ENCODE data around the gene ECEL1. TPM values are rescaled to one million over a fixed set of nuclear protein-coding genes. Genes with fewer than 3 reads are reported as not detected.
A peak's percentile ranks its signal among the peaks of the same experiment; 100 is the strongest.

ECEL1 gene
- total RNA-seq, 2 donors from 2014 or later: 0.26 to 0.47 TPM

- intact Hi-C loops (cut with DNase I): no loop called here
- peak; percentile 11 for DNase-seq
- ATAC-seq: no peak
Measured at GRCh38 chr2:232477751-232478510, 9.7 kb downstream of the ECEL1 start.

DNA sequence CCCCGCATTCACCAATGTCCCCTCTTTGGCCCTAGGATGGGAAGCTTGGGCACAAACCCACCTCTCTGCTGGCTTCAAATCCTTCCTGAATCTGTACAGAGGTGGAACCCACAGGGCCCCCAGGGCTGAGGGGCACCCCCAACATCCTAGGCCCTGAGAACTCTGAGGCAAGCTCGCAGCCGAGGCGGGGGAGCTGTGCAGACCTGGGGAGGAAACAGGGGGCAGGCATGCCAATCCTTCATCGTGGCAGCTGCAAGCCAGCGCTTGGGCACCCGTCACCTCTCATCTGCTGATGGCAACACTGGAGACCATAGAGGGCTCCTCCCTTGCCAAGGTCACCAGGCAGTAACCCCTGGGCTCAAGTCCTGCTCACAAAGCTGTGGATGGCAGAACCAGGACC lies 10.8 kb downstream of the ECEL1 start:
- DNase-seq (no peak), ATAC-seq (no peak)
- intact Hi-C loops (cut with DNase I): no loop called here

DNA sequence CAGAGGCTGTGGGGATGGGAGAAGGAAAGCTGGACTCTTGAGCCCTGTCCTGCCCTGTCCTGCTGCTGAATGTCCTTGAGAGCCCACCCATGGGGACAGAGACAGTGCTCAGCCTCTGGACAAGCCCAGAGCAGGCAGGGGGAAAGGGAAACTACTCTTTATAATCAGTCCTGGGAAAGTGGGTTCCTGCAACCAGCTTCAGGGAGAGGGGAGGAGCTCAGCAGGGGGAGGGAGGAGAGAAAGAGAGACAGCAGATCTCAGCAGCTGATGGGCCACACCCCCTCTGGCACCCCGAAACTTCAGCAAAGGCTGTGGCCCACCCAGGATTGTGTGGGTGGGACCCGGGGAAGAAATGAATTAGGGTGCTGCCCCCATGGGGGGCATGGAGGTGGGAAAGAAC lies 11.6 kb downstream of the ECEL1 start:
- ATAC-seq (no peak), DNase-seq (no peak)
- intact Hi-C loops (cut with DNase I): no loop called here

DNA sequence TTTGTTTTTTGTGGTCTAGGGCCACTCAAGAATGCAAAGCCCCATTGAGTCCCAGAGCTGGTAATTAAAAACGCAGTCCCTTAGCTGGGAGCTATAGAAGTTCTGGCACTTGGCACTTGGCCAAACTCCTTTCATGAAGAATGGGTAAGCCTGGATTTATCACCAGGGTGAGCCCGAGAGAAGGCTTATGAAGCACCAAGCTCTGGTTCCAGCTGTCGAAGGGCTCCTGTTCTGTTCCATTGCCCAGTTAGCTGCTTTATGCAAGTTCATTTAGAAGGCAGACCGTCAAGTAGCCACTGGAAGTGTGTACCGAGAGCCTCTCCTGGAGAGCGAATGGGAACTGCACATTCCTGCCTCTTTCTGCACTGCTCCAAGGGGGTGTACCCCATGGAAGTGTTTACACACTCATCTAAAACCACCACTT lies 14.2 kb downstream of the ECEL1 start:
- intact Hi-C loops (cut with DNase I): no loop called here
- ATAC-seq: peak in 1 of 2 donors; percentile 38
- peak; percentile 19 for DNase-seq

- ATAC-seq: no peak
- DNase-seq: no peak
- intact Hi-C loops (cut with DNase I): no loop called here
Measured at GRCh38 chr2:232466221-232466620, 21.4 kb downstream of the ECEL1 start.

DNA sequence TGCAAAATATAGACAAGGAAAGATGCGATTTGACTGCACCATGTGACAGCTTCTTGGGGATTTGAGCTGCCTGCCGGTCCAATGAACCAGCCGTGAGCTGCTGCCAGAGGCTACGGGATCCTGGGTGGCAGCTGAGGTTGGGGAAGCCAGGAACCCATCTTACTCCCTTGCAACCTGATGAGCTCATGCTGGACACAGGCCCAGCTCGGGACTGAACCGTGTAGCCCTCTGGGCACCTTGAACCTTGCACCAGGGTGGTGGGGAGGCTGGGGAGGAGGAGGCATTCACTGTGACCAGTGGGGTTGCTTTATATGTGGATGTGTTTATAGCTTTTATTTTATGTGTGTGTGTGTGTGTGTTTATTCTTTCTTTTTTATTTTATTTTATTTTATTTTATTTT lies 22.6 kb downstream of the ECEL1 start:
- intact Hi-C loops (cut with DNase I): no loop called here
- ATAC-seq: no peak
- DNase-seq: no peak

GRCh38 chr2:232464544-232464885 lies 23.1 kb downstream of the ECEL1 start:
- DNase-seq: no peak
- ATAC-seq: no peak
- intact Hi-C loops (cut with DNase I): no loop called here

DNA sequence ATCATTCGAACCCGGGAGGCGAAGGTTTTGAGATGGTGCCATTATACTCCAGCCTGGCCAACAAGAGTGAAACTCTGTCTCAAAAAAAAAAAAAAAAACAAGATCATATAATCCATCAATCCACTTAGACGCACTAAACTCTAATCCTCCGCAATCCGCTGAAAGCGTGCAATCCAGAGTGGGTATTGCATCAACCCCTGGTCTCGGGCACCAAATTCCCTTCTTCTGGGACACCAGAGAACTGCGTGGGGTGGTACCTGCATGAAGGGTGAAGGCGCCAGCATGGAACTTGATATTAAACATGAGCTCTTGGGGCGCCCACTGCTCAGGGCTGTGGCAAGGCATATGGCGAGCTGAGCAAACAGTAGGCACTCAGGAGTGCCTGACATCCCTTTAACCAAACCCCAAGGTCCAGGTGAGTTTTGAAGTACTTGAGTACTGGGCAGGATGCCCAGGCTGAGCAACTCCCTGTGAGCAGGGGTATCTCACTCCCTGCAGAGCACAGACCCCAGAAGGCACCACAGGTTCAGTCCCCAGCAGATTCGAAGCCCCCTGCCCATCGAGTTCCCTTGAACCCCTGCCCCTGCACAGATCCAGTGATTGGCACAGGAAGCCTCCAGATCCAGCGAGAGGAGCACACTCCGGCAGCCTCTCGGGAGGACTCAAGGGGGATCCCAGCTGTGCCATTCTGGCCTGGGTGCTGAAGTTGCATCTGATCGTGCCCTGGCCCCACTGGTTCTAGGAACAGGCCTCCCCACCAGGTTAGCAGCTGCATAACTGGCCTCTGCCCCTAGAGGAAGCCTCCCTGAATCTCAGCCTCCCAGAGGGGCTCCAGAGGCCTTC lies 23.7 kb downstream of the ECEL1 start:
- ATAC-seq: no peak
- intact Hi-C loops (cut with DNase I): no loop called here

DNA sequence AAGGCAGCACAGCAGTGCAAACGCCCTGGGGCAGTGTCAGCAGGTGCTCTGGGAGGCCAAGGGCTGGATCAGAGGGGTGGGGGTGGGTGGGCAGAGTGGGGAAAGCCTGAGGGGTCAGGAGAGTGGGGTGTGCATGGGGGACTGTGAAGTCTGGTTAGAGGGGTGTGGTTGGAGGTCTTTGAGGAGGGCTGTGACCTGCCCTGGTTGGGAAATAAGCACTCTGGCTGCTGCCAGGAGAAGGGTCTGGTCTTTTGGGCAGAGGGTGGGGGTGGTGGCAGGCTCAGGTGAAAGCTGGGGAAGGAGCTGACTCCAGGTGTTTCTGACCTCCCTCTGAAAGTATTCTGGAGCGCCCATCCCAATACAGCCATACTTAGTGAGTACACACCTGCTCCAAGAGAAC lies 27.5 kb downstream of the ECEL1 start:
- intact Hi-C loops (cut with DNase I): no loop called here
- no peak for ATAC-seq
- no peak for DNase-seq

More for the DNA sequence above, 23.7 kb downstream of the ECEL1 start:
- DNase-seq: no peak

DNA sequence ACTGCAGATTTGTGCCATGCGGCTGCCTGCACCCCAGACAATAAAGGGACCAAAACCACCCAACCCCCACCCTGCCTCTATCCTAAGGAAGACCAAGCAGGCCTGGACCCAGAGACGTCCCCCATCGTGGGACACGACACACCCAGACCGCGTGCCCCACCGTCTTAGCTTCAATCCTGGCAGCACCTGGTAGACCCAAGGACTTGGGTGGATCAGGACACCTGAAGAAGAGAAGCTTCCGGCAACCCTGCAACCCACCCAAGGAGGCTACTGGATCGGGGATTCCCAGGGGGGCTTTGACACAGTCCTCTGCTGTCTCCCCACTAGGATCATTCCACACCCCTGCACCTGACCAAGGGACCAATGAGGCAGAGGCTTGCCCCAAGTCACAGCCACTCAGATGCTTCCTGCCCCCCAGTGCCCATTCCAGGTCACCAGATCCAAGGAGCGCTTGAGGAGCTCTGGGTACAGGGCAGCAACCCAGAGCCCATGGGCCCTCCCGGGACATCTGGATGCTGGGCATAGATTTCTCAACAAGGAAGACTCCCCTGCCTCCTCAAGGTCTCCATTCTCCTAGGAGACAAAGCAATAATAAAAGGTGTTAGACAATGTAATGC lies 28.1 kb downstream of the ECEL1 start:
- ATAC-seq (no peak), DNase-seq (peak; percentile 12)
- intact Hi-C loops (cut with DNase I): no loop called here

- no peak for DNase-seq
- no peak for ATAC-seq
- intact Hi-C loops (cut with DNase I): no loop called here
Measured at GRCh38 chr2:232458661-232459418, 28.8 kb downstream of the ECEL1 start.

DNA sequence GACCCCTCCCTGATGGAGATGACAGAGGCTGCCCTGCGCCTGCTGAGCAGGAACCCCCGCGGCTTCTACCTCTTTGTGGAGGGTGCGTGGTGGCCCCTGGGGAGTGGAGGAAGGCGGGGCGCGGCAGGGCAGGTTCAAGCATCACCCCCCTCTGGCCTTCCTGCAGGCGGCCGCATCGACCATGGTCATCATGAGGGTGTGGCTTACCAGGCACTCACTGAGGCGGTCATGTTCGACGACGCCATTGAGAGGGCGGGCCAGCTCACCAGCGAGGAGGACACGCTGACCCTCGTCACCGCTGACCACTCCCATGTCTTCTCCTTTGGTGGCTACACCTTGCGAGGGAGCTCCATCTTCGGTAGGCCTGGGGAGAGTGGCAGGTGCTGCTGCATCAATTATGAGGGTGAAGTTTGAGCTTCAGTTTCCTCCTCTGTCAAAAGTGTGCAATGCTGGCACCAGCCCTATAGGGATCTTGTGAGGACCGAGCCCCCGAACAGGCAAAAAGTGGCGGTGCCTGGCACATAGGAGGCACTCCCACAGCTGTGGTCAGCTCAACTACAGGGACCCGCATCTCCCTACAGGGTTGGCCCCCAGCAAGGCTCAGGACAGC lies 29.5 kb downstream of the ECEL1 start:
- no peak for ATAC-seq
- intact Hi-C loops (cut with DNase I): no loop called here

GRCh38 chr2:232457121-232458011 lies 30.3 kb downstream of the ECEL1 start:
- intact Hi-C loops (cut with DNase I): no loop called here
- ATAC-seq (no peak), DNase-seq (no peak)

More for the DNA sequence above, 29.5 kb downstream of the ECEL1 start:
- DNase-seq: no peak

GRCh38 chr2:232456296-232457120 lies 31.1 kb downstream of the ECEL1 start:
- intact Hi-C loops (cut with DNase I): no loop called here
- DNase-seq (no peak), ATAC-seq (no peak)

DNA sequence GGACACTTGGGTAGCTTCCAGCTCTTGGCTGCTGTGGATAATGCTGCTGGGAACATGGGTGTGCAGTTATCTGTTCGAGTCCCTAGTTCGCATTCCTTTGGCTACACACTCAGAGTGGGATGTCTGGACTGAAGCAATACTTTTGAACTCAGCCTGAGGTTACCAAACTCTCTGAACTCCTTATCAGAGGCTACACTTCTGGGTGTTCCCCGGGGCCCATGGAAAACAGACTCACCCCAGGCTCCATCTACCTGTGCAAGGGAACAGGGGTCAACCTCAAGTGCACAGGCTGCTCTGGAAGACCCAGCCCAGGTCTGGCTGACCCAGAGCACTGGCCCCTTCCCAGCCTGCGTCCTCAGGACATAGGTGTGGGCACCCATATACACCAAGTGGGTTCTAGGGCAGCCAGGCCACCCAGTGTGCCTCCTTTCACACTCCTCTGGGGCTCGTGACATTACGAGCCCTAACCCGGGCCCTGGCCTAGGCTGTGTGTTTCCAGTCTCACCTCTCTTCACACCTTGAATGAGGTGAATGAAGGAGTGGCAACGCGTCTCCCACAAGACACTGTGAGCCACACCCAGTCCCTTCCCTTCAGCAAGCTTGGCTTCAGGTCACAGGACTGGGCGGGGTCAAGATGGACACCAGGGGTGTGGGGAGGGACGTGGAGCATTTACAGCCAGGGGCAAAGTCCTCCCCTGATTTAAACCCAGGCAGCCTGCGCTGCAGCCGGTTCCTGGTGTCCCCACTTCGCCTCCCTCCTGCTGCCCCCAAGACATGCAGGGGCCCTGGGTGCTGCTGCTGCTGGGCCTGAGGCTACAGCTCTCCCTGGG lies 32.0 kb downstream of the ECEL1 start, which contains the start of gene ALPI:
TSS of gene ALPI (plus strand) at position 728 of the 830 bp plus-strand sequence. CDS start at position 775, 47 bp downstream.
- ATAC-seq: no peak
- no peak for DNase-seq
- intact Hi-C loops (cut with DNase I): no loop called here

GRCh38 chr2:232454630-232455029 lies 33.0 kb downstream of the ECEL1 start:
- DNase-seq (no peak), ATAC-seq (no peak)
- intact Hi-C loops (cut with DNase I): loop anchor here in 1 of 2 donors (5.0 kb wide), 1 partner anchor 68 kb away; the partner anchor contains the start of gene PRSS56
